ENCODE results near the gene CYB561. TPM values are rescaled to one million over a fixed set of nuclear protein-coding genes. Genes with fewer than 3 reads are reported as not detected.
A peak's percentile ranks its signal among the peaks of the same experiment; 100 is the strongest.

CYB561 gene
- total and polyA plus RNA-seq, 10 of the 15 experiments (the other 5 are each of a cell fraction or from before 2014, with no cell fraction given): 0.52 to 6.9 (median 2.5) TPM

GRCh38 chr17:63426041-63426916, 19.8 kb downstream of the CYB561 start:
- ChIA-PET RAD21 (ENCODE audit: unreplicated experiment) (interaction anchor here (0.6 to 8.0 kb wide), 23 partner anchors 10 to 289 kb away, joined by 3 to 75 read pairs (median 4); partner anchors contain the start of gene ACE), POLR2A (interaction anchor here (1.9 kb wide), 1 partner anchor 186 kb away, joined by 6 read pairs; no protein-coding TSS in a partner anchor), CTCF (interaction anchor here (0.5 to 7.8 kb wide), 50 partner anchors 8 to 440 kb away, joined by 3 to 162 read pairs (median 4); partner anchors contain the start of gene ACE), SMC1A (ENCODE audit: uncharacterized antibody, unreplicated experiment) (interaction anchor here (0.6 to 6.8 kb wide), 20 partner anchors 19 to 378 kb away, joined by 3 to 82 read pairs (median 3); partner anchors contain the start of genes CYB561, DCAF7 and TACO1)
- BruUV-seq (replicated peaks): no TSS peak
- Histone ChIP-seq H3K79me2 (ENCODE audit: control insufficient read depth, insufficient read depth, low read length) (no peaks in the 10 kb centered on the region), H3K4me2 (ENCODE audit: control insufficient read depth, insufficient read depth) (no peak overlapping the region), H3K4me1 (ENCODE audit: control insufficient read depth, insufficient read depth, low read length) (no peaks in the 10 kb centered on the region), H3K4me3 (no peak overlapping the region), H2AFZ (ENCODE audit: control insufficient read depth, low read depth, low read length) (no peak overlapping the region), H3K9ac (ENCODE audit: control insufficient read depth, insufficient read depth, low read length) (no peak overlapping the region), H3K27me3 (replicated peaks in 1 of 2; ENCODE audit: control insufficient read depth in 2 of 2, insufficient read depth in 2 of 2, low read length in 1 of 2) (no peaks in the 10 kb centered on the region; a peak in 1 of 4 replicates), H3K36me3 (ENCODE audit: control insufficient read depth in 2 of 2, insufficient read depth in 2 of 2, low read length in 1 of 2) (no peaks in the 10 kb centered on the region), H3K27ac (ENCODE audit: control insufficient read depth, insufficient read depth) (no peak overlapping the region), H4K20me1 (ENCODE audit: control insufficient read depth, insufficient read depth) (no peaks in the 10 kb centered on the region), H3K9me3 (replicated peaks; ENCODE audit: control insufficient read depth, insufficient read depth, low read length) (no peaks in the 10 kb centered on the region)
- FAIRE-seq (no peak), ATAC-seq (no peak; the same call in 2 of the 3 replicates), DNase-seq (ENCODE audit: low read depth, low spot score) (no peak)
- TF ChIP-seq HCFC1 (IDR thresholded peaks at IDR 0.05; ENCODE audit: low read length) (no peak), CTCF (IDR thresholded peaks at IDR 0.05 in 2 of 3, conservative IDR thresholded peaks at IDR 0.05 in 1 of 3; ENCODE audit: control insufficient read depth in 2 of 3, extremely low read depth in 1 of 3, insufficient read depth in 1 of 3, low read depth in 3 of 3, low read length in 3 of 3) (0 out of 6 replicates have a peak, but pooled peaks of 1 of the 3 experiments have one; percentile 9)
- in situ Hi-C loops (cut with MboI): loop anchor here (25.0 kb wide), 1 partner anchor 411 kb away; the partner anchor contains the start of genes FTSJ3, PSMC5 and SMARCD2
- intact Hi-C loops (cut with micrococcal nuclease; ENCODE audit: unreplicated experiment): loop anchor here (10.0 kb wide), 1 partner anchor 269 kb away; no protein-coding TSS in a partner anchor
- 70% methylated on average over 22 of the region's 22 CpGs for WGBS (ENCODE audit: insufficient coverage, insufficient replicate concordance, low lambda C conversion rate, missing lambda C conversion rate)

Data from GM12878 (cell line).